Middle frontal gyrus (tissue), 1 donor: ENCODE data around the gene FLVCR2.

Experiments
- DNase-seq: peaks from one replicate; pipeline ENCODE4 v3.0.0-alpha.2; 2015; ENCODE audit warnings: low spot score; ENCODE audit errors: extremely low spot score

FLVCR2 gene

DNA sequence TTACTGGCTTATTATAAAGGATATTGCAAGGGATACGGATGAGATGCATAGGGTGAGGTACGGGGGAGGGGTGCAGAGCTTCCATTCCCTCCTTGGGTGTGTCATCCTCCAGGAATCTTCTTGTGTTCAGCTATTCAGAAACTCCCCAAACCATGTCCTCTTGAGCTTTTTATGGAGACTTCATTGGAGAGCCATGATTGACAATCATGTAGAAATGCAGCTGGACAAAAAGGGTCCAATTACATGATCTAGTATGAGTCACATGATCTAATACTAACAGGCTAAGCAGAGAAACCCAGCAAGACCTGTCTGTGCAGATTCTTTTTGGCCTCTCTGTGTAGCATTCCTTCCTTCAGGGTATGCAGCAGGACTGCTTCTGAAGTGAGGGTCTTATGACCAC is 23.9 kb upstream of the FLVCR2 start:
- no peak for DNase-seq

- no peak for DNase-seq
Observed at GRCh38 chr14:75558440-75558839, 20.0 kb upstream of the FLVCR2 start.

DNA sequence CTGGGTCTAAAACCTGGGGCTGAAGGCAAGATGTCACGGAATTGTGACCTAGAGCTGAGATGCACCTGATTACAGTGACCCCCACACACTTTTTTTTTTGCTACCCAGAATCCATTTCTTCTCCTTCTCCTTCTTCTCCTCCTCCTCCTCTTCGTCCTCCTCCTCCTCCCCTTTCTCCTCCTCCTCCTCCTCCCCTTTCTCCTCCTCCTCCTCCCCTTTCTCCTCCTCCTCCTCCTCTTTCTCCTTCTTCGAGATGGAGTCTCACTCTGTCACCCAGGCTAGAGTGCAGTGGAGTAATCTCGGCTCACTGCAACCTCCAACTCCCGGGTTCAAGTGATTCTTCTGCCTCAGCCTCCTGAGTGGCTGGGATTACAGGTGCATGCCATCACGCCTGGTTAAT is 19.4 kb upstream of the FLVCR2 start:
- DNase-seq = no peak

DNA sequence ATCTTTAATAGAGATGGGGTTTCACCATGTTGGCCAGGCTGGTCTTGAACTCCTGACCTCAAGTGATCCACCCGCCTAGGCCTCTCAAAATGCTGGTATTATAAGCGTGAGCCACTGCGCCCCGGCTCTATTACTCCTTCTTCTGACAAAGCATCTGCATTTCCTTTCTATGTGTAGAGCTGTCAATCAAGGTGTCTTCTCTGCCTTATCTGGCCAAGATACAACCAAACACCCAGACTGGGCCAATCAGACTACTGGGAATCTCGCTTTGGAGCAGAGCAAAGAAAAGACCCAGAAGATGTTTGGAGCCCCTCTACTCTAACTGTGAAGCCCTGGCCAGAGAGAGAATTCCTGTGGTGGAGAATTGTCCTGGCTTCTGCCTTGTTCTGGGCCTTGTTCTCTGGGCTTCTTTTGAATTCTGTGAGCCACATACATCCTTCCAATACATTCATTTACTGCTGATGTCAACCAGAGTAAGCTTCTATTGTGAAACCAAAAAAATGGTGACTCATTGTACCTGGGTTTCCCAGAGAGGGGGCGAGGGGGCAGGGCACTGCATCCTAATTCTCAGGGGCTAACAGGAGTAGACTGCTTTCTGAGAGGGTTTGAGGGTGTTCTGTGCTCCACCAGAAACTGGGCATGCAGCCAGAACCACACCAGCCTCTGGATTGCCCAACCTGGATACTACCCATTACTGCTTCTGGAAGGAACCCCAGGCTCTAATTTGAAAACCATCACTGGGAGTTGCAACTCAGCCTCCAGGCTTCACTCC is 18.8 kb upstream of the FLVCR2 start:
- no peak for DNase-seq

- no peak for DNase-seq
Observed at GRCh38 chr14:75561013-75561432, 17.4 kb upstream of the FLVCR2 start.

DNA sequence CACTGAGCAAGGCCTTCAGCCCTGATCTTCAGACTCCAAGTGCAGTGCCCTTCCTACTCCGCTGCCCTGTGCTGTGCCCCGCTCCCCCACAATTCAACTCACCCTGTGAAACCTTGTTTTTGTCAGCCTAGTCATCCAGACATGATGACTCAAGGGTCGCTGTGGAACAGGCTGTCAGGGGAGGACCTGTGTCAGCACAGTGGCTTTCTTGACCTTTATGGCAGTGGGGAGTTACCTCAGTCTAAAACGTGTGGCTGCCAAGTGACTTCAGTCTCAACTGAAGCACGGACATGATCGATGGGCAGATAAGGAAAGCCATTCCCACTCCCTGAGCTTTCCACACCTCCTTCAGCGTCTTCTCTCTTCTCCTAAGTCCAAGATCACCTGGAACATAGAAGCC is 16.3 kb upstream of the FLVCR2 start:
- DNase-seq = no peak

DNA sequence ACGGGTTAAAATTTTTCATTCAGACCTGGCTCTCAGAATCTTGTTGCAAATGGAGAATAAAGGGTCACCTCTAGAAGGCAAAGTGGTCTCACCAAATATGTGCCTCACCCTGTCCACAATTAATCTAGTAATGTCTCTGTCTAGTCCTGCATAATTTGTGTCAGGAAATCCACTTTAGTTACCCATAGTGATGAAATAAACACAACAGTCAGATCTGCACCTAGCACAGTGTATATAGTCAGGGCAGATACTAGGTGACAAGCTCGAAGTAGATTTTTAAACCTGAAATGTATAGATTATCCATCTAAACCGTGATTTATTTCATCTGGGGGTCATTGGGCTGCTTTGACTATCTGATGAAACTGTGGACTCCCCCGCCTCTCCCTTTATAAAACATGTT is 15.9 kb upstream of the FLVCR2 start:
- no peak for DNase-seq

DNA sequence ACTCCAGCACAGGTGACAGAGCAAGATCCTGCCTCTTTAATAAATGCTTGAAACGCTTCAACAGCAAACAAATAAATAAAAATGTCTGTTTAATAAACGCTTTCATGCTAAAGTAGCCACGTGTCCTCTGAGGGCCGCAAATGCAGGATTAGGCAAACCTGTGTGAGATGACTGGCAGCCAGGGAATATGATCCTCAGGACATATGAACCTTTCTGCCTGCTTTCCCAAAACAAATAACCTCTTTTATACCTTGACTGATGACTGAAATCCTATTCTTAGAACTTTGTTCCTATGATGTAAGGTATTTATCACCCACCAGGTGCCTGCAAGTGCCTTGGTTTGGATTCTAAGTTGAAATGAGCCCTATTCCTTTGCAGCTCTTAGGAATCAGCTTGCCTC is 14.5 kb upstream of the FLVCR2 start:
- DNase-seq = no peak

DNA sequence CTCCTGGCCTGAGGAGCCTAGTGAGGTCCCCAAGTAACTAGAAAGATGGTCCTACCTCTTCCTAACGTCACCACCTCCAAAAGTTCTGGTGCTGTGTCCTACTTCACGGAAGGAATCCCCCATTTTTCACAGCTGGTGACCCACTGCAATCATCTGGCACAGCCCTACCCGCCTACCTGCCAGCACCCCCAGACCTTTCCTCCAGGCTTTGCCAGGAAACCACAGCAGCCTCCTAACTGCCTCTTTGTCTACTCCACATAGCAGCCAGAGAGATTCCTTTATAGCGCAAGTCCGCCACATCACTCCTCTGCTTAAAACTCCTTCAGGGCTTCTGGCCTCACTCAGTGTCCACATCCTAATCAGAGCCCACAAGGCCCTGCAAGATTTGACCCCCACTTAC is 13.4 kb upstream of the FLVCR2 start:
- no peak for DNase-seq

DNA sequence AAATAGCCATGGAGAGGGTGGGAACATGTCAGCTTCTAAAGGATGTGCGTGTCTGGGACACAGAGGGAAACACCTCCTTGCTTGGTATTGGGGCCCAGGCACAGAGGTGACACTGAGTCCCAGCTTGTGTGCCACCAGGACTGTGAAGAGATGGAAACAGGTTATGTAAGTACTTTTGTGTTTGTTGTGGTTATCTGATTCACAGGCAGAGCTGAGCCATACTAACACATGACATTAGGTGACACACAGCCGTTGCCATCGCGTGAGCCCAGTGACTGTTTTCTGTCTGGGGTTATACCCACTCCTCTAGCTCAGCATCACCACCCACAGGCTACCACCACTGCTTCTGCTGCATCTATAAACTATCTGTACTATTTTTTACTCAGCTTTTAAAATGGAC is 12.1 kb upstream of the FLVCR2 start:
- no peak for DNase-seq

DNA sequence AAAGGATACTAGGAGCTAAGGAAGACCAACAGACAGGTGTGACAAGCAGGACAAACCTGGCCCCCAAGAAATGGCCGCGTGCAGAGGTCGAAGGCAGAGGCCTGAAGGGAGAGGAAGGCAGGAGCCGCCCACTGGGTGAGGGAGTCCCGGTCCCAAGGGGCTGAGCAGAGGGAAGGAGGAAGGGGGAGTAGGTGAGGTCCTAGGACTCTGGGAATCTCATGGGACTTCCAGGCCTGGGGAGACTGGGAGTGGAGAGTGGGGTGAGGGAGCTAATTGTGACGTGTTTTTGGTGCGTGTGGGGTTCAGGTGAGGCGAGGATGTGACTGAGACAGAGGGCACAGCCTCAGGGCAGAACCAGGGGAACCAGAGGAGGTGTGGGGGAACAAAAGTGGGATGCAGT is 11.7 kb upstream of the FLVCR2 start:
- no peak for DNase-seq

DNA sequence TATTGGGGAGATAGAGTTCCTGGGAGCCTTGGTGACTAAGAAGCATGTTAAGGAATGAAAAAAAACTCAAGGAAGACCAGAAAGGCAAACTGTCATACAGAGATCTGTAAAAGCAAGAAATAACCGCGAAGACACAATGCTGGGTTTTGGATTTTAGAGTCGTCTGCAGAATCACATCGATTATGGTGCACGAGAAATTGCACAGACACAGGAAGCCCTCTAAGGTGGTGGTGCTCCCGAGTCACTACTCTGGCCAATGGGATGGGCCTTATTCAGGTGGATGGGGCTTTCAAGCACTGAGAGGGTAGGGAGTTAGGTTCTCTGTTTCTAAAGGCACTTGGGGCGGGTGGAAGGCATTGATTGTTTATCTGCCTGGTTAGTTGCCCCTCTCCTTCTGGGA is 10.3 kb upstream of the FLVCR2 start:
- DNase-seq = no peak

- DNase-seq = no peak
Observed at GRCh38 chr14:75568791-75569190, 9.6 kb upstream of the FLVCR2 start.

- no peak for DNase-seq
Observed at GRCh38 chr14:75570797-75571196, 7.6 kb upstream of the FLVCR2 start.

DNA sequence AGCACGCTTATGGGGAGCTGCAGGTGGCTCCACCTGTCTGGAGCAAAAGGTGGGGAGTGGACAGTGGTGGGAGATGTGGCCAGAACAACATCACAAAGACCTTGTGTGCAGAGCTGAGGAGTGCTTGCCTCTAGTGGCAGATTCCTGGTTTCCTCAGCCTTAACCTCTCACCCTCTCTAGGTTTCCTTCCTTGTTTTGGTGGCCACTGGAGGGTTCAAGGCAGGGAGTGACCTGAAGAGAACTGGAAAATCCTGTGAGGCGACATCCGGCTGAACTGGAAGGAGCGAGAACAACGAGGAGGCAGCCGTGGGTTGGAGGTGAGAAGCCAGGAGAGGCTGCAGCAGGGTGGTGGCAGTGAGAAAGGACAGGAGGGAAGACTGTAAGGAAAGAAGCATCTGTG is 6.3 kb upstream of the FLVCR2 start:
- no peak for DNase-seq

DNA sequence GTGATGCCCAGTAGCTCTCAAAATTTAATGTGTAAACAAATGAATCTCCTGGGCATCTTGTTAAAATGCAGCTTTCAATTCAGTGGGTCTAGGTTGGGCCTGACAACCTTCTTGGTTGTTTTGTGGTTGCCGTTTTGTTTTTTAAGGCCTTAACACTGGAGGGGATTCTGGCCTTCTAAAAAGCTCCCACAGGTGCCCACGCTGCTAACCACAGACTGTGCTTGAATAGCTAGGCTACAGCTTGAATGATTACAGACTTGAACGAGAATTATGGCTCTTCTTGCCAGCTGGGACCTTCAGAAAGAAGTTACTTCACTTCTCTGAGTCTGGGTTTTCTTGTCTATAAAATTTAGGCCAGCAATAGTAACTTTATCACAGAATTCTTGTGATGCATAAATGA is 1.3 kb upstream of the FLVCR2 start:
- no peak for DNase-seq

GRCh38 chr14:75577729-75578101 is 705 bp upstream of the FLVCR2 start:
- peak; percentile 37 for DNase-seq

GRCh38 chr14:75578786-75579337 is 442 bp downstream of the FLVCR2 start:
- DNase-seq = no peak

DNA sequence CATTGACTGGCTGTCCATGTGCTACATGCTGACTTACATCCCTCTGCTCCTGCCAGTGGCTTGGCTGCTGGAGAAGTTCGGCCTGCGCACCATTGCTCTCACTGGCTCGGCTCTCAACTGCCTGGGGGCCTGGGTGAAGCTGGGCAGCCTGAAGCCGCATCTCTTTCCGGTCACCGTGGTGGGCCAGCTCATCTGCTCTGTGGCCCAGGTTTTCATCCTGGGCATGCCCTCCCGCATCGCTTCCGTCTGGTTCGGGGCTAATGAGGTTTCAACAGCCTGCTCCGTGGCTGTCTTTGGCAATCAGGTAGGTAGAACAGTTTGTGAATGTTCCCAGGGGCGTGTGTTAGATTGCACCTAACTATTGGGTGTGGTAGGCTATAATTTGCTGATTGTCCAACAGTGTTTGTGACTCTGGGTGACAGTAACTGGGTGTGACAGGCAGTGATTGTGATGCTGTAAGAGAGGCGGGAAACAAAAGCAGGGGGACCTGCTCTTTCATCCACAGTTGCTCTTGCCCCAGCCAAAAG is 981 bp downstream of the FLVCR2 start:
- no peak for DNase-seq

DNA sequence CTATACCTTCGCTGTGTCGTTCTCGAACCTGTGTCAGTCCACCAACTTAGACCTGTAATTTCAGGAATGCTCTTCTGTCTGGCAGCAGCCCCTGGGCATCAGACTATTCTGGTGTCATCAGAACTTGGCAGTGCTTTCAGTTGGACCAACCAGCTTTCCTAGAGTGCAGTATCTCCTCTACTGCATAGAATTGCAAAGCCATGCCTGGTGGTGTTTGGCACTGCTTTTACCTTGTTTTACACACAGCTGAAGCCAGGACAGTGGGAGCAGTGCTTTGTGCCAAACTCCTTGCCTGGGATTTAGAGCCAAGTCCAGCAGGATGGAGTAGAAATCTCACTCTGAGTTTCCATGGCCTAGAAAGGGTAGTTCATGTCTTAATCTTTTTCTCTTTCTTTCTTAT is 1.5 kb downstream of the FLVCR2 start:
- DNase-seq = no peak

DNA sequence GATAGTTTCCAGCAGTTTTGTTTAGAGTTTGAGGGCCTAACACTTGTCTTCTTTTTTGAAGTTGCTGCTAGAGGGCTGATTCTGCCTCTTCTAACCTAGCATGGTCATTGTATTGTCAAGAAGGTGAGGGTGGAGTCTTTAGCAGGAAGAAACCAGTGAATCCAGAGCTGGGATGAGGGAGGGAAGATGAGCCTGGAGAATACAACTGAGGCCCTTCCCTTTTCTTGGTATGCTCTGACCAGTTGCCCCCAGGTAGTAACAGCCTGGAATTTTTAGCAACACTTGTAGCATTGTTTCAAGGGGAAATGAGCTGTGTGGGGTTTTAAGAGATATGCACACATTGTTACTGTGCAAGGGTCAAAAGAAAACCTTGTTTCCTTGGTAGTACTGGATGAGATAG is 9.0 kb downstream of the FLVCR2 start:
- DNase-seq = no peak

- no peak for DNase-seq
Observed at GRCh38 chr14:75589931-75590330, 11.5 kb downstream of the FLVCR2 start.

DNA sequence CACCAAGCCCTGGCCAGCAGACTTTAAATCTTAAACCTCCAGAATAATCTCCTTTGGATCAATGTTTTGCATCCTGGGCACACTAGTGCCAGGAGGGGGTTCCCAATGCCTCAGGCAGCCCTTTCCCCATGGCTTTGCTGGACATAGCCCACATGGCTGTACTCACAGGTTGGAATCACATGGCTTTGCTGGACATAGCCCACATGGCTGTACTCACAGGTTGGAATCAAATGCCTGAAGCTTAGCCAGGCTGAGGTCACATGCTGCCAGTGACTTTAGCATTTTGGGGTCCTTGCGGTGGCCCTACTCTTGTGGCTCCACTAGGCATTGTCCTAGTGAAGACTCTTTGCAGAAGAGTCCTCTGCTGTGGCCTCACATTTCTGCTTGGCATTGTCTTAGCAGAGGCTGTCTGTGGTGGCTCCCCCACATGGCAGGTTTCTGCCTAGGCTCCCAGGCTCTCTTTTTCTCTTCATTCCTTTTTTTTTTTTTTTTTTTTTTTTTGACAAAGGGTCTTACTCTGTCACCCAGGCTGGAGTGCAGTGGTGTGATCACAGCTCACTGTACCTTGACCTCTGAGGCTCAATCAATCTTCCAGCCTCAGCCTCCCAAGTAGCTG is 13.0 kb downstream of the FLVCR2 start:
- no peak for DNase-seq
